GM18858 (cell line): ENCODE measurements around the gene TMEM132C.

ENCODE experiments used
- ATAC-seq: cut with Tn5 transposase; IDR thresholded peaks from one replicate; pipeline ENCODE4 v1.9.1; 2021; ENCODE audit not compliant: unreplicated experiment

TMEM132C gene

GRCh38 chr12:128415036-128415560 lies 148.1 kb downstream of the TMEM132C start:
- ATAC-seq = no peak

- ATAC-seq = no peak
Measured at GRCh38 chr12:128418944-128419343, 152.0 kb downstream of the TMEM132C start.

- no peak for ATAC-seq
Measured at GRCh38 chr12:128420163-128420562, 153.2 kb downstream of the TMEM132C start.

- no peak for ATAC-seq
Measured at GRCh38 chr12:128421375-128421774, 154.4 kb downstream of the TMEM132C start.

- ATAC-seq = no peak
Measured at GRCh38 chr12:128423205-128423604, 156.2 kb downstream of the TMEM132C start.

- no peak for ATAC-seq
Measured at GRCh38 chr12:128424931-128425431, 158.0 kb downstream of the TMEM132C start.

GRCh38 chr12:128425666-128426331 lies 158.8 kb downstream of the TMEM132C start:
- no peak for ATAC-seq

GRCh38 chr12:128426511-128426910 lies 159.5 kb downstream of the TMEM132C start:
- ATAC-seq = no peak

GRCh38 chr12:128439796-128440195 lies 172.8 kb downstream of the TMEM132C start:
- ATAC-seq = no peak

GRCh38 chr12:128442096-128442495 lies 175.1 kb downstream of the TMEM132C start:
- ATAC-seq = no peak

- ATAC-seq = no peak
Measured at GRCh38 chr12:128444598-128444997, 177.6 kb downstream of the TMEM132C start.

GRCh38 chr12:128445415-128446127 lies 178.6 kb downstream of the TMEM132C start:
- no peak for ATAC-seq

GRCh38 chr12:128449146-128449894 lies 182.3 kb downstream of the TMEM132C start:
- no peak for ATAC-seq

- no peak for ATAC-seq
Measured at GRCh38 chr12:128450810-128451209, 183.8 kb downstream of the TMEM132C start.

GRCh38 chr12:128455851-128456250 lies 188.9 kb downstream of the TMEM132C start:
- ATAC-seq = no peak

- no peak for ATAC-seq
Measured at GRCh38 chr12:128456922-128457321, 190.0 kb downstream of the TMEM132C start.

GRCh38 chr12:128458301-128458974 lies 191.5 kb downstream of the TMEM132C start:
- ATAC-seq = no peak

- ATAC-seq = no peak
Measured at GRCh38 chr12:128459067-128459466, 192.1 kb downstream of the TMEM132C start.

- ATAC-seq = no peak
Measured at GRCh38 chr12:128463881-128464280, 196.9 kb downstream of the TMEM132C start.

GRCh38 chr12:128467882-128468281 lies 200.9 kb downstream of the TMEM132C start:
- no peak for ATAC-seq

GRCh38 chr12:128468926-128469325 lies 202.0 kb downstream of the TMEM132C start:
- ATAC-seq = no peak
